Aortic smooth muscle cell (primary cell): ENCODE results near the gene GNB4. TPM values are rescaled to one million over a fixed set of nuclear protein-coding genes. Genes with fewer than 3 reads are reported as not detected.

Experiments
- total RNA-seq: library from RNA; depleted of rRNA; stranded (reverse); fragments of >200 nt; gene quantifications from 2 replicates; pipeline ENCODE4 v1.2.3, GENCODE V29; 2014

GNB4 gene
- total RNA-seq: 57.2 and 71.6 TPM in 2 replicates

DNA sequence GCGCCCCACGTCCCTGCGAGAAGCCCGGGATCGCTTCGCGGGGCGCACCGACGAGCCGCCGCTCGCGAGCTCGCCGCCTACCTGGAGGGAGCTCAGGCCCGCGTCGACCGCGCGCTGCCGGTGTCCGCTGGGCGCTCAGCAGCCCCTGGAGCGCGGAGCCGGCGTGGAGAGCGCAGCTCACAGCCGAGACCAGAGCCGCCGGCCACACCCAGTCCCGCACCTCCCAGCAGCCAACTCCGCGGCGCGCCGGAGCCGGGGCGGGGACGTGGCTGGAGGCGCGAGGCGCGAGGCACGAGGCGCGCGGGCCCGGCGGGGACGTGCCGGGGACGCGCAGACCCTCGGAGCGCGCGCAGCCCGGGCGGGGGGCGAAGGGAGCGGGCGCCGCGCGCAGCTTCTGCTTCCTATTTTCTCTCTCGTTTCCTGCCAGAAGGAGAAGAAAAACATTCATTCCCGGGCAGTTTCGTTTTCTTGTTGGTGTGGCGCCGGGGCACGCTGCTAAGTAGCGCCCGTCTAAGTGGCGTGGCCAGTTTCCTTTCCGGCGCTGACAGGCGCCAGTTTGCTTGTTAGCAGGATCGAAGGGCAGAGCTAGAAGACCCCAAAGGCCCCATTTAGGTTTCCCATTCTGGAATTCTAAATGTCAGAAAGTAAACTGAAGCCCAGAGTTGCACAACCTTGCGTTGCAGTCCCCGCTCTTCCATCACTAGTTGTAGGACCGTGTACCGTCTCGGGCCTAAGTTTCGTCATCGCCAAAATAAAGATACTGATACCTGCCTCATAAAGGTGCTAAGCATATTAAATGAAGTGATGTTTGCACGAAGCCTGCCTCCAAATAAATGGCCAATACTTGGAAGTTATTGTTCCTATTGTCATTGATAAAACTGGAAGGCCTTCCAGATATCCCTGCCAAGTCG, at the start of gene GNB4:
TSS of gene GNB4 (minus strand) at position 206 of the 911 bp plus-strand sequence. CDS start 25,270 bp downstream, outside the sequence.

DNA sequence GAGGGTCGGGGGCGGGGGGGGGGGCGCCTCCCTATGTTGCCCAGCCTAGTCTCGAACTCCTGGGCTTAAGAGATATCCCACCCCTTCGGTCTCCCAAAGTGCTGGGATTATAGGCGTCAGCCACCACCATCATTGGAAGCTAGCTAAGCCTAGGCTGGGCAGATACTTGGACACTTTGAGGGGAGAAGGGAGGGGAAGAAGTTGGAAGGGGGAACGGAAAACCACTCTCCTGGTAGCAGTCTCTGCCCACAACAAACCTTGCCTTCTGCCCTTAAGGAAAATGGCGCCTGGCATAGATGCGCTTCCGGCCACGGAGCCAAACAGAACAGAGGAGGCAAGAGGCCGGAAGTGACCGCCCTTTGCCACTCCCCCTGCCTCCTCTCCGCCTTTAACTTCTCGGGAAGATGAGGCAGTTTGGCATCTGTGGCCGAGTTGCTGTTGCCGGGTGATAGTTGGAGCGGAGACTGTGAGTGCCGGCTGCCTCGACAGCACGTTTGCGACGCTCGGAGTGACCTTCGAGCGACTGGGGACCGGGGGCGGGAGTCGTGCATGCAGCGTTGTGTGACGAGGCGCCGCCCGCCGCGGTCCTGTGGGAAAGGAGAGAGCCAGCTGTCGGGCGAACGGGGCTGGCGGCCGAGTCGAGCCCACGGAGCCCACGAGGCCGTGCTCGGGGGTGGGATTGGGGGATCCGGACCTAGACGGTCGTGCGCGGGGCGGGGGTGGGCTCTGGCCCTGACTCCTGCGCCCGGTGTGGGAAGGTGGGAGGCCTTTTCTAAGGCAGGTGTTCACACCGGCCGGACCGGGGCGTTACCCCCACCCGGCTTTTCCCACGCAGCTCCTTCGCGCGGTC, 103.7 kb downstream of the GNB4 start, which contains the start of gene MFN1:
TSS of gene MFN1 (plus strand) at position 365 of the 850 bp plus-strand sequence. CDS start 1,143 bp downstream, outside the sequence.

Other genes with a start within 250 kb of the GNB4 start
- 0.92 and 1.8 TPM in 2 replicates for gene KCNMB3, start 200.4 kb downstream of the GNB4 start, total RNA-seq
- 32.9 and 36.6 TPM in 2 replicates for gene ZNF639, start 128.4 kb downstream of the GNB4 start, total RNA-seq
- 49.1 and 56.0 TPM in 2 replicates for gene MFN1, start 103.8 kb downstream of the GNB4 start, total RNA-seq
- 43.5 and 50.5 TPM in 2 replicates for gene ACTL6A, start 111.5 kb upstream of the GNB4 start, total RNA-seq
- 35.1 and 37.3 TPM in 2 replicates for gene MRPL47, start 153.2 kb upstream of the GNB4 start, total RNA-seq
- gene NDUFB5, start 153.3 kb upstream of the GNB4 start, total RNA-seq: 127 and 170 TPM in 2 replicates
- 7.0 and 7.3 TPM in 2 replicates for gene USP13, start 201.6 kb upstream of the GNB4 start, total RNA-seq